Gastrocnemius medialis (tissue), 4 donors: Measurements from ENCODE around the gene NME4.
"Not testable (repeated sequence)": the region's sequence is repeated elsewhere in the genome, so short reads cannot be mapped to it uniquely, and the experiment has no call there.

Experiments used
- POLR2A ChIP-seq, 2 donors: fragments of 450-650 bp; IDR thresholded peaks; one replicate each; pipeline ENCODE4 v1.6.1; 2017; ENCODE audit warnings: antibody characterized with exemption in 2 of 2, mild to moderate bottlenecking in 2 of 2, moderate library complexity in 2 of 2
- TF ChIP-seq, protein P1 (sequence below), 5 experiments: fragments of 450-650 bp in 3 of 5; fragments of 200-600 bp in 2 of 5; sonication (generic) in 2 of 5; IDR thresholded peaks in 4 of 5; conservative IDR thresholded peaks in 1 of 5; 1 replicate in 4 of 5; 2 replicates in 1 of 5; pipeline ENCODE4 v1.5.1; 2016 to 2019; ENCODE audit warnings: antibody characterized with exemption in 5 of 5, mild to moderate bottlenecking in 3 of 5, moderate library complexity in 3 of 5

DNA sequence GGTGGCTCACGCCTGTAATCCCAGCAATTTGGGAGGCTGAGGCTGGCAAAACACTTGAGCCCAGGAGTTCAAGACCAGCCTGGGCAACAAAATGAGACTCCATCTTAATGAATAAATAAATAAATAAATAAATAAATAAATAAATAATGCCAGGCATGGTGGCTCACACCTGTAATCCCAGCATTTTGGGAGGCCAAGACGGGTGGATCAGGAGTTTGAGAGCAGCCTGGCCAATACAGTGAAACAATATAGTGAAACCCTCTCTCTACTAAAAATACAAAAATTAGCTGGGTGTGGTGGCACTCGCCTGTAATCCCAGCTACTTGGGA lies 18.1 kb downstream of the NME4 start:
- TF ChIP-seq, protein P1, sequence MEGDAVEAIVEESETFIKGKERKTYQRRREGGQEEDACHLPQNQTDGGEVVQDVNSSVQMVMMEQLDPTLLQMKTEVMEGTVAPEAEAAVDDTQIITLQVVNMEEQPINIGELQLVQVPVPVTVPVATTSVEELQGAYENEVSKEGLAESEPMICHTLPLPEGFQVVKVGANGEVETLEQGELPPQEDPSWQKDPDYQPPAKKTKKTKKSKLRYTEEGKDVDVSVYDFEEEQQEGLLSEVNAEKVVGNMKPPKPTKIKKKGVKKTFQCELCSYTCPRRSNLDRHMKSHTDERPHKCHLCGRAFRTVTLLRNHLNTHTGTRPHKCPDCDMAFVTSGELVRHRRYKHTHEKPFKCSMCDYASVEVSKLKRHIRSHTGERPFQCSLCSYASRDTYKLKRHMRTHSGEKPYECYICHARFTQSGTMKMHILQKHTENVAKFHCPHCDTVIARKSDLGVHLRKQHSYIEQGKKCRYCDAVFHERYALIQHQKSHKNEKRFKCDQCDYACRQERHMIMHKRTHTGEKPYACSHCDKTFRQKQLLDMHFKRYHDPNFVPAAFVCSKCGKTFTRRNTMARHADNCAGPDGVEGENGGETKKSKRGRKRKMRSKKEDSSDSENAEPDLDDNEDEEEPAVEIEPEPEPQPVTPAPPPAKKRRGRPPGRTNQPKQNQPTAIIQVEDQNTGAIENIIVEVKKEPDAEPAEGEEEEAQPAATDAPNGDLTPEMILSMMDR (IDR thresholded peaks at IDR 0.05 in 4 of 5, conservative IDR thresholded peaks at IDR 0.05 in 1 of 5): not testable (repeated sequence)
- TF ChIP-seq POLR2A (IDR thresholded peaks at IDR 0.05): not testable (repeated sequence)
